A549 (cell line): ENCODE measurements around the gene EXOC3.

ENCODE experiments used
- CBX2 ChIP-seq: fragments of 200-600 bp; sonication (generic); IDR thresholded peaks from 2 replicates; pipeline ENCODE4 v1.6.1; 2016; ENCODE audit warnings: low read depth, mild to moderate bottlenecking, borderline replicate concordance
- CHD2 ChIP-seq: fragments of 150-350 bp; IDR thresholded peaks from 2 replicates; pipeline ENCODE4 v1.6.1; 2014; ENCODE audit warnings: low read length; ENCODE audit not compliant: partially characterized antibody
- CTCF ChIP-seq: fragments of >200 bp; sonication (Bioruptor Twin); formaldehyde crosslinking; IDR thresholded peaks from 3 replicates; pipeline ENCODE4 v1.5.1; 2016
- E2F6 ChIP-seq: IDR thresholded peaks from 2 replicates; pipeline ENCODE4 v1.6.1; 2012; ENCODE audit warnings: low read depth, borderline replicate concordance
- EP300 ChIP-seq, 2 experiments: fragments of >200 bp; sonication (Bioruptor Twin); formaldehyde crosslinking; IDR thresholded peaks; 2 replicates in 1 of 2; 3 replicates in 1 of 2; pipeline ENCODE4 v1.6.1; 2016 to 2017
- HDAC2 ChIP-seq: fragments of 200-600 bp; sonication (generic); IDR thresholded peaks from 2 replicates; pipeline ENCODE4 v1.6.1; 2016
- JUNB ChIP-seq: fragments of >200 bp; sonication (Bioruptor Twin); formaldehyde crosslinking; IDR thresholded peaks from 2 replicates; pipeline ENCODE4 v1.6.1; 2016
- KDM5A ChIP-seq: fragments of 200-600 bp; sonication (generic); IDR thresholded peaks from 2 replicates; pipeline ENCODE4 v1.6.1; 2016; ENCODE audit warnings: antibody characterized with exemption, mild to moderate bottlenecking
- MAFK ChIP-seq: fragments of 450-650 bp; IDR thresholded peaks from 2 replicates; pipeline ENCODE4 v1.6.1; 2014; ENCODE audit not compliant: partially characterized antibody
- PBX3 ChIP-seq: IDR thresholded peaks from 2 replicates; pipeline ENCODE4 v1.6.1; 2012
- POLR2A ChIP-seq: IDR thresholded peaks from 2 replicates; pipeline ENCODE4 v1.6.1; 2012; ENCODE audit warnings: mild to moderate bottlenecking, low read length
- REST ChIP-seq: fragments of 200-600 bp; sonication (generic); IDR thresholded peaks from 2 replicates; pipeline ENCODE4 v1.6.1; 2016; ENCODE audit warnings: antibody characterized with exemption, mild to moderate bottlenecking, moderate library complexity
- ZNF302 ChIP-seq: fragments of 250-450 bp; sonication (Bioruptor Pico); IDR thresholded peaks from 2 replicates; pipeline ENCODE4 v1.9.0; 2021; ENCODE audit warnings: inconsistent platforms, mild to moderate bottlenecking, moderate library complexity

GRCh38 chr5:478982-479535 lies 36.1 kb downstream of the EXOC3 start:
- TF ChIP-seq CTCF (no peak), CHD2 (no peak), EP300 (IDR thresholded peaks at IDR 0.05) (no peak), POLR2A (no peak), ZNF302 (CRISPR knock-in tag) (no peak), REST (no peak), E2F6 (no peak), HDAC2 (no peak), MAFK (no peak), JUNB (no peak), CBX2 (no peak), PBX3 (no peak), KDM5A (no peak)
